Ishikawa (cell line): ENCODE measurements around the gene ADD2.
A peak's percentile ranks its signal among the peaks of the same experiment; 100 is the strongest.

Experiments used
- CEBPB ChIP-seq: IDR thresholded peaks from 2 replicates; pipeline ENCODE4 v1.6.1; 2012
- CREB1 ChIP-seq: IDR thresholded peaks from 2 replicates; pipeline ENCODE4 v1.6.1; 2012; ENCODE audit warnings: low read depth
- EGR1 ChIP-seq: IDR thresholded peaks from 2 replicates; pipeline ENCODE4 v1.6.1; 2012
- EP300 ChIP-seq: IDR thresholded peaks from 2 replicates; pipeline ENCODE4 v1.6.1; 2012; ENCODE audit warnings: borderline replicate concordance
- FOXM1 ChIP-seq: IDR thresholded peaks from 2 replicates; pipeline ENCODE4 v1.6.1; 2012; ENCODE audit warnings: low read depth, borderline replicate concordance
- MAX ChIP-seq: IDR thresholded peaks from 2 replicates; pipeline ENCODE4 v1.6.1; 2012
- NFIC ChIP-seq: IDR thresholded peaks from 2 replicates; pipeline ENCODE4 v1.6.1; 2012
- RAD21 ChIP-seq: IDR thresholded peaks from 2 replicates; pipeline ENCODE4 v1.6.1; 2012; ENCODE audit warnings: low read depth
- REST ChIP-seq: IDR thresholded peaks from 2 replicates; pipeline ENCODE4 v1.6.1; 2012; ENCODE audit warnings: low read depth, mild to moderate bottlenecking
- TAF1 ChIP-seq: IDR thresholded peaks from 2 replicates; pipeline ENCODE4 v1.6.1; 2012; ENCODE audit warnings: low read depth, mild to moderate bottlenecking
- TCF12 ChIP-seq: IDR thresholded peaks from 2 replicates; pipeline ENCODE4 v1.6.1; 2012; ENCODE audit warnings: low read depth
- TEAD4 ChIP-seq: IDR thresholded peaks from 2 replicates; pipeline ENCODE4 v1.6.1; 2012
- YY1 ChIP-seq: IDR thresholded peaks from 2 replicates; pipeline ENCODE4 v1.6.1; 2012; ENCODE audit warnings: low read depth
- ZBTB7A ChIP-seq: IDR thresholded peaks from 2 replicates; pipeline ENCODE4 v1.6.1; 2012; ENCODE audit warnings: low read depth
- TF ChIP-seq, protein P1 (sequence below): IDR thresholded peaks from 2 replicates; pipeline ENCODE4 v1.6.1; 2012

Gene ADD2

DNA sequence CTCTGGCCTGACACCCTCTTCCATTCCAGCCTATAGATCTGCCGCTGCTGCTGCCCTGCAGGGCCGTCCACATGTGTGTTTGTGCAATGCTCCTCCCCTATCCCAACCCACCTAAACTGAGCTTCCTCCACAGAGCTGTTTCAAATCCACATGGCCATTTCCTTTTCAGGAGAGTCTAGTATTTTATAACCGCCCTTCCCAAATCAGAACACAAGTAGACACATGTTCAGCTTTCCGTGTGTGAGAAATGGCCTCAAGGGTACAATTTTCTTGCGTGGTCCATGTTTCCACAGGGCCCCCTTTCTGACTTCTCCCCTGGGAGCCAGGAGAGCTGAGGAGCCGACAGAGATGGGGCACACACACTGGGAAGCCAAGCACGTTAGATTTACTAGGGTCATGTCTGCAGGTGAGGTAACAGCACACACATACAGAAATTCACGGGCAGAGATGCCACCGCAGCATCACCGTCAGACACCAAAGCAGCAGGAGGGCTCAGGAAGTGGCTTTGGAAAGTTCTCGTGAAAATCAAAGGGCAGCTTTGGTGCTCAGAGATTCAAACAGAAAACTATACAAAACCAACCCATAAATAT lies 111.5 kb downstream of the ADD2 start:
- TF ChIP-seq TAF1 (no peak), YY1 (no peak), TEAD4 (no peak), FOXM1 (no peak), NFIC (no peak), EP300 (no peak), CEBPB (no peak), EGR1 (no peak), ZBTB7A (no peak), CREB1 (no peak), MAX (no peak), RAD21 (no peak), TCF12 (no peak), REST (no peak)
- TF ChIP-seq, protein P1, sequence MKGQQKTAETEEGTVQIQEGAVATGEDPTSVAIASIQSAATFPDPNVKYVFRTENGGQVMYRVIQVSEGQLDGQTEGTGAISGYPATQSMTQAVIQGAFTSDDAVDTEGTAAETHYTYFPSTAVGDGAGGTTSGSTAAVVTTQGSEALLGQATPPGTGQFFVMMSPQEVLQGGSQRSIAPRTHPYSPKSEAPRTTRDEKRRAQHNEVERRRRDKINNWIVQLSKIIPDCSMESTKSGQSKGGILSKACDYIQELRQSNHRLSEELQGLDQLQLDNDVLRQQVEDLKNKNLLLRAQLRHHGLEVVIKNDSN = no peak

DNA sequence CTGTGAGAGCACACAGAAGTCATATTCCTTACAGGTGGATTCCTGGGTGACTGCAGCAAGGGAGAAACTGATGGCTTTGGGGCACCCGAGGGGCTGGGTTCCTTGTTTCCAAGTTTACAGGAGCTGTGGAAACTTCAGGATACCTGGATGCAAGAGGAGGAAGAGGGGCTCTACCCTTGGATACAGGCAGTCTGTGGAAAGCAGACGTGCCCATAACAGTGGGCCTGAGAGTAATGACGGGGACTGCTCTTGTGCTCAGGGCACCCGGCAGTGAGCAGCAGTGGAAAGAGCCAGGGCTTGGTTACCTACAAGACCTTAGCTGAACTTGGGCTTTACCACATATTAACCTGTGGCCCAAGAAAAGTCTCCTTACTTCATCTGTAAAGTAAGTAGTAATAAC lies 112.2 kb downstream of the ADD2 start:
- no peak for TF ChIP-seq NFIC
- TF ChIP-seq, protein P1 = no peak

- TF ChIP-seq RAD21 = peak; percentile 75
These were observed 112.8 kb downstream of the ADD2 start for GRCh38 chr2:70655211-70655610.

DNA sequence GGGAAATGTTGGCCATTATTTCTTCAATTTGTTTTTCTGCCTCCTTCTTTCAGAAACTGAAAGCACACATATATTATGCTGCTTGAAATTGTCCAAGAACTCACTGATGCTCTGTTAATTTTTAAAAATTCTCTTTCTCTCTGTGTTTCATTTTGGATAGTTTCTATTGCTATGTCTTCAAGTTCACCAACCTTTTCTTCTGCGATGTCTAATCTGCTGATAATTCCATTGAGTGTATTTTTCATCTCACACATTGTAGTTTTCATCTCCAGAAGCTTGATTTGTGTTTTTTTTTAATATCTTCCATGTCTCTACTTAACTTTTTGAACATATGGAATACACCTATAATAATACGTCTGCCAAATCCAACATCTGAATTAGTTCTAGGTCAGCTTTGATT lies 116.3 kb downstream of the ADD2 start:
- TF ChIP-seq TCF12 (no peak), REST (no peak), EP300 (no peak), TEAD4 (no peak), ZBTB7A (no peak), RAD21 (no peak), MAX (no peak), CEBPB (no peak), NFIC (no peak), YY1 (no peak), TAF1 (no peak), CREB1 (no peak), EGR1 (no peak), FOXM1 (no peak)
- TF ChIP-seq, protein P1 = no peak

- TF ChIP-seq TAF1 = no peak
- no peak for TF ChIP-seq RAD21
- no peak for TF ChIP-seq CREB1
- no peak for TF ChIP-seq MAX
- TF ChIP-seq TCF12 = no peak
- TF ChIP-seq REST = no peak
- TF ChIP-seq, protein P1 = no peak
- TF ChIP-seq EGR1 = no peak
- no peak for TF ChIP-seq ZBTB7A
- no peak for TF ChIP-seq EP300
- TF ChIP-seq FOXM1 = no peak
- TF ChIP-seq TEAD4 = no peak
- no peak for TF ChIP-seq YY1
- TF ChIP-seq CEBPB = no peak
- no peak for TF ChIP-seq NFIC
These were observed 117.0 kb downstream of the ADD2 start for GRCh38 chr2:70651014-70651413.
